GM12891 (cell line): Measurements from ENCODE around the gene SFMBT2.

Experiments
- POLR2A ChIP-seq: IDR thresholded peaks from 2 replicates; pipeline ENCODE4 v1.6.1; 2011; ENCODE audit warnings: low read depth, low read length, control low read depth
- POLR2AphosphoS5 ChIP-seq: IDR thresholded peaks from 2 replicates; pipeline ENCODE4 v1.6.1; 2011; ENCODE audit warnings: low read depth, low read length, control low read depth
- POU2F2 ChIP-seq: IDR thresholded peaks from 2 replicates; pipeline ENCODE4 v1.6.1; 2011; ENCODE audit warnings: low read depth, mild to moderate bottlenecking, control low read depth, low read length, moderate library complexity
- SPI1 ChIP-seq: IDR thresholded peaks from 2 replicates; pipeline ENCODE4 v1.6.1; 2011; ENCODE audit warnings: low read depth, low read length, control low read depth
- TAF1 ChIP-seq: IDR thresholded peaks from 2 replicates; pipeline ENCODE4 v1.6.1; 2011; ENCODE audit warnings: low read depth, low read length, control low read depth

DNA sequence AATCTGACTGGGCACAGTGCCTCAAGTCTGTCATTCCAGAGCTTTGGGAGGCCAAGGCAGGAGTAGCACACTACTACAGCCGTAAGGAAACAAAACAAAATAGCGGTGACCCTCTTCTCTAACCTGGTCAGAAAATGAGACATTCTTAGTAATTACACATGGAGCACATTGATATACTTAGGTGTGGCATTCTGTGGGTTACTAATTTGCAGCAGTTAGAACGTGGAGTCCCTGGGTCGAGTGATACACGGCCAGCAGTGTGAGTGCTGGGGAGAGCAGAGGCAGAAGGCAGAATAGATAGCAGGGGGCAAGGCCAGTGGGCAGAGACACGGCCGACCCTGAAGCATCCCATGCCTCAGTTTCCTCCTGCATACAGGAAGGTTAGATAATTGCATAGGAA lies 28.9 kb upstream of the SFMBT2 start:
- TF ChIP-seq POLR2AphosphoS5 (no peak), POLR2A (no peak), SPI1 (no peak), TAF1 (no peak), POU2F2 (no peak)
